Measurements from ENCODE around the gene WFS1. TPM values are rescaled to one million over a fixed set of nuclear protein-coding genes. Genes with fewer than 3 reads are reported as not detected.

The WFS1 gene
- total and polyA plus RNA-seq, 2 donors (not counting 1 experiment from before 2014, with no cell fraction given), result 25.7 to 37.5 TPM

GRCh38 chr4:6329478-6330383 lies 60.1 kb downstream of the WFS1 start:
- Histone ChIP-seq H3K4me2 (ENCODE audit: extremely low read depth, insufficient read depth, low read length) (no peak overlapping the region), H3K27ac (ENCODE audit: insufficient read depth, low read length) (no peak overlapping the region), H3K4me3 (replicated peaks in 1 of 4; ENCODE audit: control extremely low read depth in 1 of 4, insufficient read depth in 1 of 4, low read depth in 3 of 4, low read length in 4 of 4) (no peak overlapping the region), H2AFZ (ENCODE audit: low read length) (no peak overlapping the region), H3K27me3 (ENCODE audit: control insufficient read depth, insufficient read depth, low read length) (no peaks in the 10 kb centered on the region), H3K4me1 (ENCODE audit: control insufficient read depth, extremely low read depth, insufficient read depth, low read length) (no peaks in the 10 kb centered on the region), H3K9me3 (ENCODE audit: control insufficient read depth, insufficient read depth, low read depth, low read length) (no peaks in the 10 kb centered on the region), H4K20me1 (ENCODE audit: control insufficient read depth, extremely low read depth, insufficient read depth, low read length) (no peaks in the 10 kb centered on the region), H3K9ac (ENCODE audit: insufficient read depth, low read length) (no peak overlapping the region), H3K79me2 (ENCODE audit: control insufficient read depth, insufficient read depth, low read length) (no peaks in the 10 kb centered on the region), H3K36me3 (ENCODE audit: control insufficient read depth, insufficient read depth, low read length) (no peaks in the 10 kb centered on the region)
- no peak for TF ChIP-seq CTCF (conservative IDR thresholded peaks at IDR 0.05 in 1 of 2, IDR thresholded peaks at IDR 0.05 in 1 of 2; ENCODE audit: low read depth in 1 of 2, low read length in 2 of 2)
- TF ChIP-seq EZH2 (IDR thresholded peaks at IDR 0.05; ENCODE audit: low read length, missing control alignments), result no peak
- no peak for DNase-seq (ENCODE audit: low read depth in 2 of 2)

GRCh38 chr4:6330384-6330767 lies 60.7 kb downstream of the WFS1 start:
- H3K36me3 ChIP-seq (ENCODE audit: control insufficient read depth, insufficient read depth, low read length), result no peaks in the 10 kb centered on the region
- H3K4me3 ChIP-seq (replicated peaks in 1 of 4; ENCODE audit: control extremely low read depth in 1 of 4, insufficient read depth in 1 of 4, low read depth in 3 of 4, low read length in 4 of 4), result no peak overlapping the region
- no peak for DNase-seq (ENCODE audit: low read depth in 2 of 2)
- no peaks in the 10 kb centered on the region for H3K4me1 ChIP-seq (ENCODE audit: control insufficient read depth, extremely low read depth, insufficient read depth, low read length)
- no peak overlapping the region for H3K4me2 ChIP-seq (ENCODE audit: extremely low read depth, insufficient read depth, low read length)
- no peak overlapping the region for H3K9ac ChIP-seq (ENCODE audit: insufficient read depth, low read length)
- no peaks in the 10 kb centered on the region for H3K9me3 ChIP-seq (ENCODE audit: control insufficient read depth, insufficient read depth, low read depth, low read length)
- H3K79me2 ChIP-seq (ENCODE audit: control insufficient read depth, insufficient read depth, low read length), result no peaks in the 10 kb centered on the region
- no peaks in the 10 kb centered on the region for H4K20me1 ChIP-seq (ENCODE audit: control insufficient read depth, extremely low read depth, insufficient read depth, low read length)
- no peak overlapping the region for H3K27ac ChIP-seq (ENCODE audit: insufficient read depth, low read length)
- TF ChIP-seq EZH2 (IDR thresholded peaks at IDR 0.05; ENCODE audit: low read length, missing control alignments) (no peak), CTCF (conservative IDR thresholded peaks at IDR 0.05 in 1 of 2, IDR thresholded peaks at IDR 0.05 in 1 of 2; ENCODE audit: low read depth in 1 of 2, low read length in 2 of 2) (no peak)
- H2AFZ ChIP-seq (ENCODE audit: low read length), result no peak overlapping the region
- no peaks in the 10 kb centered on the region for H3K27me3 ChIP-seq (ENCODE audit: control insufficient read depth, insufficient read depth, low read length)

- Histone ChIP-seq H3K79me2 (ENCODE audit: control insufficient read depth, insufficient read depth, low read length) (no peaks in the 10 kb centered on the region), H3K9me3 (ENCODE audit: control insufficient read depth, insufficient read depth, low read depth, low read length) (no peaks in the 10 kb centered on the region), H3K4me2 (ENCODE audit: extremely low read depth, insufficient read depth, low read length) (no peak overlapping the region), H3K4me3 (replicated peaks in 1 of 4; ENCODE audit: control extremely low read depth in 1 of 4, insufficient read depth in 1 of 4, low read depth in 3 of 4, low read length in 4 of 4) (no peak overlapping the region), H3K4me1 (ENCODE audit: control insufficient read depth, extremely low read depth, insufficient read depth, low read length) (no peaks in the 10 kb centered on the region), H3K9ac (ENCODE audit: insufficient read depth, low read length) (no peak overlapping the region), H3K27ac (ENCODE audit: insufficient read depth, low read length) (no peak overlapping the region), H2AFZ (ENCODE audit: low read length) (no peak overlapping the region), H3K36me3 (ENCODE audit: control insufficient read depth, insufficient read depth, low read length) (no peaks in the 10 kb centered on the region), H3K27me3 (ENCODE audit: control insufficient read depth, insufficient read depth, low read length) (no peaks in the 10 kb centered on the region), H4K20me1 (ENCODE audit: control insufficient read depth, extremely low read depth, insufficient read depth, low read length) (no peaks in the 10 kb centered on the region)
- no peak for DNase-seq (ENCODE audit: low read depth in 2 of 2)
- TF ChIP-seq EZH2 (IDR thresholded peaks at IDR 0.05; ENCODE audit: low read length, missing control alignments) (no peak), CTCF (conservative IDR thresholded peaks at IDR 0.05 in 1 of 2, IDR thresholded peaks at IDR 0.05 in 1 of 2; ENCODE audit: low read depth in 1 of 2, low read length in 2 of 2) (peak; percentile 46 to 61)
Observed at GRCh38 chr4:6331018-6331417, 61.4 kb downstream of the WFS1 start.

Measured in fibroblast of lung (primary cell).